HepG2 (cell line): ENCODE results near the gene TTC31. TPM values are rescaled to one million over a fixed set of nuclear protein-coding genes. Genes with fewer than 3 reads are reported as not detected.

Experiments
- ARNT2 ChIP-seq: sonication (generic); formaldehyde crosslinking; IDR thresholded peaks from 2 replicates; pipeline ENCODE4 v1.8.0; 2022; ENCODE audit warnings: mild to moderate bottlenecking, low read depth, missing genetic modification reagents, moderate library complexity
- ATF6 ChIP-seq: sonication (generic); formaldehyde crosslinking; conservative IDR thresholded peaks from 2 replicates; pipeline ENCODE4 v1.4.0; 2020; ENCODE audit warnings: missing genetic modification reagents
- ETV6 ChIP-seq: sonication (generic); formaldehyde crosslinking; conservative IDR thresholded peaks from 2 replicates; pipeline ENCODE4 v1.4.0; 2020; ENCODE audit warnings: missing genetic modification reagents
- HNF1B ChIP-seq: sonication (generic); formaldehyde crosslinking; IDR thresholded peaks from 2 replicates; pipeline ENCODE4 v1.5.1; 2020; ENCODE audit warnings: mild to moderate bottlenecking, moderate library complexity, missing genetic modification reagents
- PBX2 ChIP-seq: IDR thresholded peaks from 2 replicates; pipeline ENCODE4 v1.6.1; 2016; ENCODE audit warnings: control low read depth
- TBX2 ChIP-seq: sonication (generic); formaldehyde crosslinking; IDR thresholded peaks from 2 replicates; pipeline ENCODE4 v1.5.0; 2020; ENCODE audit warnings: missing genetic modification reagents, mild to moderate bottlenecking, borderline replicate concordance
- TSC22D2 ChIP-seq: sonication (generic); formaldehyde crosslinking; IDR thresholded peaks from 2 replicates; pipeline ENCODE4 v1.5.1; 2020; ENCODE audit warnings: missing genetic modification reagents, mild to moderate bottlenecking, borderline replicate concordance
- ZBTB14 ChIP-seq: sonication (generic); formaldehyde crosslinking; IDR thresholded peaks from 2 replicates; pipeline ENCODE4 v1.4.0; 2020; ENCODE audit warnings: missing genetic modification reagents
- ZBTB49 ChIP-seq: sonication (generic); formaldehyde crosslinking; IDR thresholded peaks from 2 replicates; pipeline ENCODE4 v1.4.0; 2020; ENCODE audit warnings: missing genetic modification reagents, borderline replicate concordance
- ZFAT ChIP-seq: sonication (generic); formaldehyde crosslinking; conservative IDR thresholded peaks from 2 replicates; pipeline ENCODE4 v1.8.1; 2023; ENCODE audit warnings: missing genetic modification reagents, inconsistent platforms
- ZMYM2 ChIP-seq: sonication (generic); formaldehyde crosslinking; IDR thresholded peaks from 2 replicates; pipeline ENCODE4 v1.8.0; 2022; ENCODE audit warnings: mild to moderate bottlenecking, missing genetic modification reagents
- ZMYM4 ChIP-seq: sonication (generic); formaldehyde crosslinking; IDR thresholded peaks from 2 replicates; pipeline ENCODE4 v1.8.1; 2023; ENCODE audit warnings: mild to moderate bottlenecking, missing genetic modification reagents
- ZNF256 ChIP-seq: sonication (generic); formaldehyde crosslinking; conservative IDR thresholded peaks from 2 replicates; pipeline ENCODE4 v1.4.0; 2020; ENCODE audit warnings: missing genetic modification reagents
- ZNF281 ChIP-seq: sonication (generic); formaldehyde crosslinking; IDR thresholded peaks from 2 replicates; pipeline ENCODE4 v1.4.0; 2020; ENCODE audit warnings: missing genetic modification reagents, borderline replicate concordance
- ZNF350 ChIP-seq: sonication (generic); formaldehyde crosslinking; IDR thresholded peaks from 2 replicates; pipeline ENCODE4 v1.4.0; 2020; ENCODE audit warnings: mild to moderate bottlenecking, low read depth, missing genetic modification reagents, borderline replicate concordance
- ZNF644 ChIP-seq: IDR thresholded peaks from 2 replicates; pipeline ENCODE4 v1.6.1; 2016; ENCODE audit warnings: low read depth
- polyA plus RNA-seq, 8 experiments: library from polyadenylated mRNA; depleted of rRNA in 3 of 8; stranded (reverse) in 7 of 8; unstranded in 1 of 8; fragments of >200 nt; fragmentation: Illumina TruSeq in 4 of 8; extraction: Trizol in 4 of 8; gene quantifications; 2 replicates each; pipeline versions ENCODE4 v1.2.1 to v1.2.3, GENCODE V29; 2011 to 2016; ENCODE audit warnings: low read depth in 4 of 8, missing spikeins in 1 of 8, mixed read lengths in 1 of 8; ENCODE audit not compliant: insufficient read depth in 1 of 8
- total RNA-seq, 5 experiments: library from RNA; depleted of rRNA; stranded (reverse); fragments of >200 nt; fragmentation: Illumina TruSeq; extraction: Trizol; gene quantifications; 2 replicates each; pipeline ENCODE4 v1.2.3, GENCODE V29; 2016; ENCODE audit warnings: low read depth in 1 of 5

TTC31 gene
- total and polyA plus RNA-seq, 2 of the 13 experiments (the other 11 are each of a cell fraction or from before 2014, with no cell fraction given) = 28.3 to 39.5 TPM

GRCh38 chr2:74482801-74483674 is at the start of gene TTC31, which contains the start of gene CCDC142 (continued):
- TF ChIP-seq ATF6 (CRISPR knock-in tag) (no peak), TBX2 (peak; percentile 30; the same call in 1 of the 2 replicates), HNF1B (peak; percentile 80), ETV6 (CRISPR knock-in tag) (no peak), PBX2 (CRISPR knock-in tag) (peak; percentile 37; the same call in 1 of the 2 replicates), ZBTB49 (CRISPR knock-in tag) (no peak; the same call in 1 of the 2 replicates), ARNT2 (CRISPR knock-in tag) (peak; percentile 51; the same call in 1 of the 2 replicates), TSC22D2 (CRISPR knock-in tag) (peak; percentile 2; the same call in 1 of the 2 replicates), ZBTB14 (CRISPR knock-in tag) (no peak), ZNF281 (CRISPR knock-in tag) (peak; percentile 46; the same call in 1 of the 2 replicates), ZMYM2 (no peak), ZNF350 (CRISPR knock-in tag) (peak; percentile 97), ZMYM4 (CRISPR knock-in tag) (peak; percentile 84), ZNF644 (CRISPR knock-in tag) (no peak), ZNF256 (CRISPR knock-in tag) (no peak), ZFAT (CRISPR knock-in tag) (no peak)
